ENCODE data around the gene FARS2. TPM values are rescaled to one million over a fixed set of nuclear protein-coding genes. Genes with fewer than 3 reads are reported as not detected.

FARS2 gene
- total RNA-seq, 1 experiment from 2014 or later = 15.0 TPM

DNA sequence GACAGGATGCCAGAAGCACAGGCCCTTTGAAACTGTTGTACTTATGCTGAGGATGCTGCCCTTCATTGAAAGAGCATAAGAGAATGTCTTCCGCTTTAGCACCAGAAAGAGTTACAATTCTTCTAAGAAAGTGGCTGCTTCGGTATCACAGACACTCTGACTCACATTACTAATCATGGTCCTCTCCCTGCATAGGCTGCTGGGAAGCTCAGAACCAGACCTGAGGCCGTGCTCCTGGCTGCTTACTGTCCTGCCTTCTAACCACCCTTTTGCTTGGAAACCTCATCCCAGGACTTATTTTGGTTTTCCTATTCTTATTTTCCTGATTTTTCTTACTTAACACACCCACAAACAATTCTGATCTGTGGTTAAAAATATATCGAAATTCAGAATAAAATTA, 23.5 kb upstream of the FARS2 start (continued):
- TF ChIP-seq, protein P1, sequence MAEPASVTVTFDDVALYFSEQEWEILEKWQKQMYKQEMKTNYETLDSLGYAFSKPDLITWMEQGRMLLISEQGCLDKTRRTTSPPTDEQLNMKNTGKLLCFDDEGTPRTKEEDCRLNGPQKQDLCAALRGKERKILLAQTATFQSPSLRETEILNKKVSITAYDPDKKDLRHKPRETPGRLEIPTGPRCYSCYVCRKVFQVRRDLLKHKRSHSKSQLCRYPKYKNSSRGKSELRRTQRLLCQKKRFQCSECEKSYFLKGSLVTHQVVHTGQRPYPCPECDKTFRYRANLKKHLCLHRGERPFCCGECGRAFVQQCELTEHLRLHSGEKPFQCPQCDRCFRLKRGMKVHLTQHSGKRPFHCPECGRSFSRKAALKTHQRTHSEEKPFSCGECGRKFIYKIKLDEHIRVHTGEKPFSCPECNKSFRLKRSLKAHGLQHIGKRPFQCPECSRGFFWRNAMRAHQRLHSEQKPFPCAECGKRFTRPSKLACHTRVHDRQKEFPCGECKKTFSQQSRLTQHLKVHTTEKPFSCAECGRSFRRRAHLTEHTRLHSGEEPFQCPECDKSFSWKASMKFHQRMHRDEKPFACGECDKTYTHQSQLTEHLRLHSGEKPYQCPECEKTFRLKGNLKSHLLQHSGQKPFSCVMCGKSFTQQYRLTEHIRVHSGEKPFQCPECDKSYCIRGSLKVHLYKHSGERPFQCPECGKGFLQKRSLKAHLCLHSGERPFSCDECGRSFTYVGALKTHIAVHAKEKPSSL (CRISPR knock-in tag; conservative IDR thresholded peaks at IDR 0.05) = no peak

- H3K4me3 Mint-ChIP-seq = no peak overlapping the region
- no peak for DNase-seq (ENCODE audit: low spot score)
- H3K27ac Mint-ChIP-seq = no peak overlapping the region
- CTCF ChIA-PET = no interaction called here
- no peak for ATAC-seq
- peaks cover 30% of the 10 kb centered on the region for H3K4me1 Mint-ChIP-seq
- no peaks in the 10 kb centered on the region for H3K9me3 Mint-ChIP-seq
- no peak for TF ChIP-seq PRRX2 (CRISPR knock-in tag; IDR thresholded peaks at IDR 0.05)
- no peak for TF ChIP-seq ZNF416 (CRISPR knock-in tag; IDR thresholded peaks at IDR 0.05)
- TF ChIP-seq ARID4B (CRISPR knock-in tag; IDR thresholded peaks at IDR 0.05; ENCODE audit: borderline replicate concordance) = no peak
- TF ChIP-seq FOXK1 (CRISPR knock-in tag; IDR thresholded peaks at IDR 0.05) = no peak
- TF ChIP-seq, protein P2, sequence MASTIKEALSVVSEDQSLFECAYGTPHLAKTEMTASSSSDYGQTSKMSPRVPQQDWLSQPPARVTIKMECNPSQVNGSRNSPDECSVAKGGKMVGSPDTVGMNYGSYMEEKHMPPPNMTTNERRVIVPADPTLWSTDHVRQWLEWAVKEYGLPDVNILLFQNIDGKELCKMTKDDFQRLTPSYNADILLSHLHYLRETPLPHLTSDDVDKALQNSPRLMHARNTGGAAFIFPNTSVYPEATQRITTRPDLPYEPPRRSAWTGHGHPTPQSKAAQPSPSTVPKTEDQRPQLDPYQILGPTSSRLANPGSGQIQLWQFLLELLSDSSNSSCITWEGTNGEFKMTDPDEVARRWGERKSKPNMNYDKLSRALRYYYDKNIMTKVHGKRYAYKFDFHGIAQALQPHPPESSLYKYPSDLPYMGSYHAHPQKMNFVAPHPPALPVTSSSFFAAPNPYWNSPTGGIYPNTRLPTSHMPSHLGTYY (CRISPR knock-in tag; IDR thresholded peaks at IDR 0.05) = no peak
- TF ChIP-seq NR1H2 (CRISPR knock-in tag; IDR thresholded peaks at IDR 0.05) = no peak
- no peak for TF ChIP-seq ZNF396 (CRISPR knock-in tag; IDR thresholded peaks at IDR 0.05; ENCODE audit: borderline replicate concordance)
- TF ChIP-seq E2F1 (CRISPR knock-in tag; IDR thresholded peaks at IDR 0.05) = no peak
- TF ChIP-seq ZNF121 (CRISPR knock-in tag; IDR thresholded peaks at IDR 0.05) = no peak
- no peak for TF ChIP-seq TCF7 (CRISPR knock-in tag; IDR thresholded peaks at IDR 0.05; ENCODE audit: low read depth)
- no peak for TF ChIP-seq PREB (CRISPR knock-in tag; IDR thresholded peaks at IDR 0.05; ENCODE audit: borderline replicate concordance)
- TF ChIP-seq, protein P3, sequence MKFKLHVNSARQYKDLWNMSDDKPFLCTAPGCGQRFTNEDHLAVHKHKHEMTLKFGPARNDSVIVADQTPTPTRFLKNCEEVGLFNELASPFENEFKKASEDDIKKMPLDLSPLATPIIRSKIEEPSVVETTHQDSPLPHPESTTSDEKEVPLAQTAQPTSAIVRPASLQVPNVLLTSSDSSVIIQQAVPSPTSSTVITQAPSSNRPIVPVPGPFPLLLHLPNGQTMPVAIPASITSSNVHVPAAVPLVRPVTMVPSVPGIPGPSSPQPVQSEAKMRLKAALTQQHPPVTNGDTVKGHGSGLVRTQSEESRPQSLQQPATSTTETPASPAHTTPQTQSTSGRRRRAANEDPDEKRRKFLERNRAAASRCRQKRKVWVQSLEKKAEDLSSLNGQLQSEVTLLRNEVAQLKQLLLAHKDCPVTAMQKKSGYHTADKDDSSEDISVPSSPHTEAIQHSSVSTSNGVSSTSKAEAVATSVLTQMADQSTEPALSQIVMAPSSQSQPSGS (CRISPR knock-in tag; IDR thresholded peaks at IDR 0.05; ENCODE audit: borderline replicate concordance, low read depth) = no peak
- no peak for TF ChIP-seq ATF6 (CRISPR knock-in tag; IDR thresholded peaks at IDR 0.05)
- TF ChIP-seq FOXP1 (CRISPR knock-in tag; IDR thresholded peaks at IDR 0.05; ENCODE audit: borderline replicate concordance) = no peak
- no peak for TF ChIP-seq GABPB1 (CRISPR knock-in tag; IDR thresholded peaks at IDR 0.05)
- TF ChIP-seq OVOL2 (CRISPR knock-in tag; IDR thresholded peaks at IDR 0.05; ENCODE audit: borderline replicate concordance) = no peak
- TF ChIP-seq, protein P1 (CRISPR knock-in tag; conservative IDR thresholded peaks at IDR 0.05) = no peak
- no peak for TF ChIP-seq ZNF232 (CRISPR knock-in tag; IDR thresholded peaks at IDR 0.05)
- no peak for TF ChIP-seq GTF2I (CRISPR knock-in tag; conservative IDR thresholded peaks at IDR 0.05)
- H3K27me3 Mint-ChIP-seq (ENCODE audit: low read depth) = no peaks in the 10 kb centered on the region
- H3K36me3 Mint-ChIP-seq = peaks cover 9% of the 10 kb centered on the region; the same call in 1 of the 2 replicates
- POLR2A ChIA-PET = no interaction called here
Observed at GRCh38 chr6:5238336-5238735, 23.0 kb upstream of the FARS2 start.

Data from WTC11 (cell line).